Measurements from ENCODE around the gene VSTM2L. TPM values are rescaled to one million over a fixed set of nuclear protein-coding genes. Genes with fewer than 3 reads are reported as not detected.

The VSTM2L gene
- total RNA-seq, 2 experiments from 2014 or later: 0.17 TPM; not detected in 1

DNA sequence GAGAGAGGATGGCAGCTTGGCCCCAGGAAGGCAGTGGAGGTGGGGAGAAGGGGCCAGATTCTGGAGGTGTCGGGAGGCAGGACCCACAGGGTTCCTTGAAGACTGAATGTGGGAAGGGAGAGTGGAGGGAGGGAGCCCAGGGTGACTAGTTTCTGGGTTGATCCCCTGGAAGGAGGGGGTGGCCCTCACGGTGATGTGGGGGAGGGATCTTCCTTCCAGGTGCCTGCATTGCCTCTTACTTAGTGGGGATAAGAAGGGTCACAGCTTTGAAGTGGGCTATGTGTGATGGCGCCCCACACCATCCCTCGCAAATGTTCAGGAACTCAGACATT lies 26.7 kb downstream of the VSTM2L start:
- CTCF ChIA-PET (ENCODE audit: unreplicated experiment): no interaction called here
- POLR2A ChIA-PET: no interaction called here
- BruUV-seq (replicated peaks): no TSS peak

GRCh38 chr20:37931153-37931922 lies 28.4 kb downstream of the VSTM2L start:
- Histone ChIP-seq H3K79me2 (ENCODE audit: insufficient read depth, low read depth, low read length) (no peaks in the 10 kb centered on the region), H3K36me3 (ENCODE audit: insufficient read depth, low read length) (no peaks in the 10 kb centered on the region), H3K4me1 (ENCODE audit: insufficient read depth, low read length, poor library complexity, severe bottlenecking) (no peaks in the 10 kb centered on the region), H3K9me3 (ENCODE audit: low read length) (no peaks in the 10 kb centered on the region), H2AFZ (ENCODE audit: low read length) (no peak overlapping the region), H4K20me1 (ENCODE audit: insufficient read depth, low read length) (no peaks in the 10 kb centered on the region), H3K4me3 (ENCODE audit: low read depth, low read length, poor library complexity, severe bottlenecking) (no peak overlapping the region), H3K9me2 (ENCODE audit: insufficient read depth, low read length) (no peaks in the 10 kb centered on the region), H3K4me2 (ENCODE audit: low read length) (no peak overlapping the region), H3K27ac (ENCODE audit: low read depth, low read length, poor library complexity, severe bottlenecking) (no peak overlapping the region)
- POLR2A ChIA-PET: interaction anchor here (0.6 kb wide), 1 partner anchor 422 kb away, joined by 4 read pairs; no protein-coding TSS in a partner anchor
- TF ChIP-seq EZH2phosphoT487 (IDR thresholded peaks at IDR 0.05; ENCODE audit: borderline replicate concordance, low read depth, low read length): no peak
- TF ChIP-seq, protein P1, sequence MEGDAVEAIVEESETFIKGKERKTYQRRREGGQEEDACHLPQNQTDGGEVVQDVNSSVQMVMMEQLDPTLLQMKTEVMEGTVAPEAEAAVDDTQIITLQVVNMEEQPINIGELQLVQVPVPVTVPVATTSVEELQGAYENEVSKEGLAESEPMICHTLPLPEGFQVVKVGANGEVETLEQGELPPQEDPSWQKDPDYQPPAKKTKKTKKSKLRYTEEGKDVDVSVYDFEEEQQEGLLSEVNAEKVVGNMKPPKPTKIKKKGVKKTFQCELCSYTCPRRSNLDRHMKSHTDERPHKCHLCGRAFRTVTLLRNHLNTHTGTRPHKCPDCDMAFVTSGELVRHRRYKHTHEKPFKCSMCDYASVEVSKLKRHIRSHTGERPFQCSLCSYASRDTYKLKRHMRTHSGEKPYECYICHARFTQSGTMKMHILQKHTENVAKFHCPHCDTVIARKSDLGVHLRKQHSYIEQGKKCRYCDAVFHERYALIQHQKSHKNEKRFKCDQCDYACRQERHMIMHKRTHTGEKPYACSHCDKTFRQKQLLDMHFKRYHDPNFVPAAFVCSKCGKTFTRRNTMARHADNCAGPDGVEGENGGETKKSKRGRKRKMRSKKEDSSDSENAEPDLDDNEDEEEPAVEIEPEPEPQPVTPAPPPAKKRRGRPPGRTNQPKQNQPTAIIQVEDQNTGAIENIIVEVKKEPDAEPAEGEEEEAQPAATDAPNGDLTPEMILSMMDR (conservative IDR thresholded peaks at IDR 0.05; ENCODE audit: low read length): no peak
- no peak for DNase-seq (ENCODE audit: low spot score)
- intact Hi-C loops (cut with micrococcal nuclease; ENCODE audit: unreplicated experiment): no loop called here
- CTCF ChIA-PET (ENCODE audit: unreplicated experiment): no interaction called here
- no TSS peak for BruUV-seq (replicated peaks)

More for the DNA sequence above, 26.7 kb downstream of the VSTM2L start:
- intact Hi-C loops (cut with micrococcal nuclease; ENCODE audit: unreplicated experiment): no loop called here
- Histone ChIP-seq H3K9me3 (ENCODE audit: low read length) (no peaks in the 10 kb centered on the region), H3K4me3 (ENCODE audit: low read depth, low read length, poor library complexity, severe bottlenecking) (no peak overlapping the region), H3K79me2 (ENCODE audit: insufficient read depth, low read depth, low read length) (no peaks in the 10 kb centered on the region), H3K27ac (ENCODE audit: low read depth, low read length, poor library complexity, severe bottlenecking) (no peak overlapping the region), H3K36me3 (ENCODE audit: insufficient read depth, low read length) (no peaks in the 10 kb centered on the region), H4K20me1 (ENCODE audit: insufficient read depth, low read length) (no peaks in the 10 kb centered on the region), H3K9me2 (ENCODE audit: insufficient read depth, low read length) (no peaks in the 10 kb centered on the region), H2AFZ (ENCODE audit: low read length) (no peak overlapping the region), H3K4me1 (ENCODE audit: insufficient read depth, low read length, poor library complexity, severe bottlenecking) (no peaks in the 10 kb centered on the region), H3K4me2 (ENCODE audit: low read length) (no peak overlapping the region)
- TF ChIP-seq EZH2phosphoT487 (IDR thresholded peaks at IDR 0.05; ENCODE audit: borderline replicate concordance, low read depth, low read length): no peak
- TF ChIP-seq, protein P1 (conservative IDR thresholded peaks at IDR 0.05; ENCODE audit: low read length): no peak
- DNase-seq (ENCODE audit: low spot score): no peak

DNA sequence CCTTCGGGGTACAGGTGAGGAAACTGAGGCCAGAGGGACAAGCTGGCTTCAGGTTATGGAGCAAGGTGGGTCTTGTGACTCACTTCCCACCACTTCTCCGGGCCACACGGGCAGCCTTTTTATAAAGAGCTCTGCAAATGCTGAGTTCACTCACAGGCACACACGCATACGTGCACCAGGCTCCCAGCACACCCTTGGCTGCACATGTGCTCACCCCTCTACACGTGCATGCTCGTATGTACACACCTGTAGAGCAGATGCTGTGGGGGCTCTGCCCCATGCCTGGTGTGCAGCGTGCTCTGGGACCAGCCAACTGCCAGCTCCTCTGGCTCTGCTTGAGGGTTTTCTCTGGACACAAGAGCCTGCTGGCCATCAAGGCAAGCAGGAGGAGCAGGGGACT lies 29.1 kb downstream of the VSTM2L start:
- no TSS peak for BruUV-seq (replicated peaks)
- CTCF ChIA-PET (ENCODE audit: unreplicated experiment): no interaction called here
- intact Hi-C loops (cut with micrococcal nuclease; ENCODE audit: unreplicated experiment): no loop called here

More for the DNA sequence above, 29.1 kb downstream of the VSTM2L start:
- H2AFZ ChIP-seq (ENCODE audit: low read length): no peak overlapping the region
- H3K4me1 ChIP-seq (ENCODE audit: insufficient read depth, low read length, poor library complexity, severe bottlenecking): no peaks in the 10 kb centered on the region
- no peak overlapping the region for H3K4me3 ChIP-seq (ENCODE audit: low read depth, low read length, poor library complexity, severe bottlenecking)
- no peak overlapping the region for H3K27ac ChIP-seq (ENCODE audit: low read depth, low read length, poor library complexity, severe bottlenecking)
- H3K36me3 ChIP-seq (ENCODE audit: insufficient read depth, low read length): no peaks in the 10 kb centered on the region
- H3K9me2 ChIP-seq (ENCODE audit: insufficient read depth, low read length): no peaks in the 10 kb centered on the region
- no peak overlapping the region for H3K4me2 ChIP-seq (ENCODE audit: low read length)
- no peak for DNase-seq (ENCODE audit: low spot score)
- H3K79me2 ChIP-seq (ENCODE audit: insufficient read depth, low read depth, low read length): no peaks in the 10 kb centered on the region
- POLR2A ChIA-PET: no interaction called here
- no peaks in the 10 kb centered on the region for H3K9me3 ChIP-seq (ENCODE audit: low read length)
- TF ChIP-seq, protein P1 (conservative IDR thresholded peaks at IDR 0.05; ENCODE audit: low read length): no peak
- TF ChIP-seq EZH2phosphoT487 (IDR thresholded peaks at IDR 0.05; ENCODE audit: borderline replicate concordance, low read depth, low read length): no peak
- H4K20me1 ChIP-seq (ENCODE audit: insufficient read depth, low read length): no peaks in the 10 kb centered on the region

Data from OCI-LY7 (cell line).